NCI-H2081 (cell line): Measurements from ENCODE around the gene PDGFA.
"Not testable (repeated sequence)": the region's sequence is repeated elsewhere in the genome, so short reads cannot be mapped to it uniquely, and the experiment has no call there.

ENCODE experiments used
- DNase-seq, 2 experiments: peaks; one replicate each; lab custom pipeline; 2025; lab: John Stamatoyannopoulos, UW

The PDGFA gene

GRCh38 chr7:552151-552867, 32.7 kb upstream of the PDGFA start:
- not testable (repeated sequence) for DNase-seq

GRCh38 chr7:551615-551970, 31.9 kb upstream of the PDGFA start:
- DNase-seq: not testable (repeated sequence)

- no peak for DNase-seq
Observed at GRCh38 chr7:550881-551614, 31.4 kb upstream of the PDGFA start.

- DNase-seq: no peak
Observed at GRCh38 chr7:549891-550625, 30.4 kb upstream of the PDGFA start.

DNA sequence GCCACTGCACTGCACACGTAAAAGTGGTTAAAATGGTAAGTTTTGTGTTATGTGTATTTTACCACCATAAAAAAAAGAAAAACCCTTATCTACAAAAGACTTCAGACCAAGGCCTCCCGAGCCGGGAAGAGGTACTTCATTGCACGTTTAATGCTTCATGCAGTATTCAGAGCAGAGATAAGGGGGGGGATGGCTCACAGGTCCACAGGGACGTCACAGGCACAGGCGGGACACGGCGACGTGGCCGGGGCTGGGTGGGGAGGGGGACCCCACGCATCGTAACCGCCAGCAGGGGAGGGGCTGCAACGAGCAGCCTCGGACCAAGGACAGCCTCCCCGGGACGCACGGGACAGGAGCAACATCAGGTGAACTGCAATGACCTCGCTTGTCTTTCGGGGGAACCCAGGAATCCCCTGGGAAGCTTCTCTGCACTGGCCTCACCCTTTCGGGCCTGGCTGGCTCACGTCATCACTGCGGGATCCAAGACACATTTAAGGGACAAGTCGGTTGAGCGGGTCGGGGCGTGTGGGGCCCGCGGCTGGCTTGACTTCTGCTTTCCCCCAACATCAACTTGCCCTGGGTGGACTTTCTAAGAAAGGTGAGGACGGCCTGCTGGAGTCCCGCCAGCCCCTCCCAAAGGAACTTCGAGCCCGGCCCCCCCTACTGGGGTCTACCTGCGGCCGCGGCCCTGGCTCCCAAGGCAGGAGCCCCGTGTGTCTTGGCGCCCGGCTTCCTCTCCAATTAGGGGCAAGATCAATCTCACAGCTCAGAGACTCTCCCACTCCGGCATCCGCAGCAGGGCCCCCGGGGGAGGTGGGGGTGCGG, 29.6 kb upstream of the PDGFA start:
- no peak for DNase-seq

GRCh38 chr7:548401-548800, 28.8 kb upstream of the PDGFA start:
- no peak for DNase-seq

DNA sequence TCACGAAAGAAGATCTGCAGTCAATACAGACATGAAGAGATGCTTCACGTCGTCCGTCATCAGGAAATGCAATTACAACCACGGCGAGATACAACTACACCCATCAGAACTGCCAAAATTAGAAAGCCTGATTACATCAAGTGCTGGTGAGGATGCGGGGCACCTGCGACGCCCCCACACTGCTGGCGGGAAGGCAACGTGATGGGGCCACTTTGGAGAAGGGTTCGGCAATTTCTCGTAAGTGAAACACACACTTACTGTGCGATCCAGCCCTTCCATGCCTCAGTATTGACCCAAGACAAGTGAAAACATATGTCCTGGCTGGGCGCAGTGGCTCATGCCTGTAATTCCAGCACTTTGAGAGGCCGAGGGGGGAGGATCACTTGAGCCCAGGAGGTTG, 25.8 kb upstream of the PDGFA start:
- DNase-seq: no peak

DNA sequence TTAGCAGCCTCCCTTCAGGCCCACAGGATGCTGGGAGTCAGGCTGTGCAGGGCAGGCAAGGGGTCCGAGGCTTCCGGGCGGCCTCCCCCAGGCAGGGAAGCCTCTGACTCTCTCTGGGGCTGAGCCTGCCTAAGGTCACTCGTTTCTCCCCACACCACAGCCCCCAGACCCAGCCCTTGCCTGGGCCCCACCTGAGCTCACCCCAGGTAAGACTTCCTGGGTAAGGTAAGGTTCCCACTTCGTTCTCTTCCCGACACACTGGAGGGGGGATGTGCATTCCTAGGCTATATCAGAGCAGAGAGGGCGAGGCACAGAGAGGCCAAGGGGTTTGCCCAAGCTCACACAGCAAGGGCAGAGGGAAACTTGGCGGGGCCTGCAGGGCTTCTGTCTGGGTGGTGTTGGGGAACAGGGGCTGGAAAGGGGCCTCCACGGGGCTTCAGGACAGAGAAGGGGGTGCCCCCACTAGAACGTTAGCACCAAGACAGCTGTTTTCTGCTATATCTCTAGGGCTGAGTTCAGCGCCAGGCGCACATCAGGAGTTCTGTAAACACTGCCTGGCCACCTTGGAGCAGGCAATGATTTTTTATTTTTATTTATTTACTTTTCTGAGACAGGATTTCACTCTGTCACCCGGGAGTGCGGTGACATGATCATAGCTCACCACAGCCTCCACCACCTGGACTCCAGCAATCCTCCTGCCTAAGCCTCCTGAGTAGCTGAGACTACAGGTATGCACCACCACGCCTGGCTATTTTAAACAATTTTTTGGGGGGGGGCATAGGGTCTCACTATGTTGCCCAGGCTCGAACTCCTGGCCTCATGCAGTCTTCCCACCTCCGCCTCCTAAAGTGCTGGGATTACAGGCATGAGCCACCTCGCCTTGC, 24.9 kb upstream of the PDGFA start:
- DNase-seq: no peak

DNA sequence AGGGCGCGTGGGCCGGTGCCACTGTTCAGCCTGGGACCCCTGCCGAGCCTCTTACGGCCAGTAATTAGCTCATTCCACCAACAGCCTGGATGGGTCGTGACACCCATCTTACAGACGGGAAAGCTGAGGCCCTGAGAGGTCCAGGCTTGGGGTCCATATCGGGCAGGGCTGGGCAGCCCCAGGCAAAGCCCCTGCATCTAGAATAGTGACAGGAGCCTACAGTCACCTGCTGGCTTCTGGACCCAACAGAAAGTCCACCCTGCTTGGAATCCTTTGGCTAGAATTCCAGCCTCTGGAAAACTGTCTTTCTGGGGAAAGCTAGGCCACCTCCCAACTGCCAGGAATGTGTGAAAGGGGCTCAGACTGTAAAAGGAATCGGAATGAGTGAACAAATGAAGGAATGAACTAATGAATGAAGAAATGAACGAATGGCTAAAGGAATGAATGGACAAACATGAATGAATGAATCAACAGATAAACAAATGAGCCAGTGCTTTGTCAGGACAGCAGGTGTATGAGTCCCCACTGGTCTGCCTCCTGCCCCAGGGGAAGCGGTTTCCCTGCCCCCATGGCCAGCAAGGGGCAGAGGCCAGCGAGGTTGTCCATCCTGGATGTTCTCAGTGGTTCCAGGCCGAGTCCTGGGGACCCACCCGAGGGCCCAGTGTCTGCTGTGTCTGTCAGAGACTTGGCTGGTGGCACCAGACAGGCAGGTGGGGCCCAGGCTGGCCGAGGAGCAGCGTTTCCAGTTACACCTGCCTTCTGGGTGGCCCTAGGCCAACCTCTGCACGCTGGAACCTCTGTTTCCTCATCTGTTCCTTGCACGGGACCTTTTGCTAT, 24.1 kb upstream of the PDGFA start:
- DNase-seq: no peak

GRCh38 chr7:542713-543500, 23.3 kb upstream of the PDGFA start:
- no peak for DNase-seq

DNA sequence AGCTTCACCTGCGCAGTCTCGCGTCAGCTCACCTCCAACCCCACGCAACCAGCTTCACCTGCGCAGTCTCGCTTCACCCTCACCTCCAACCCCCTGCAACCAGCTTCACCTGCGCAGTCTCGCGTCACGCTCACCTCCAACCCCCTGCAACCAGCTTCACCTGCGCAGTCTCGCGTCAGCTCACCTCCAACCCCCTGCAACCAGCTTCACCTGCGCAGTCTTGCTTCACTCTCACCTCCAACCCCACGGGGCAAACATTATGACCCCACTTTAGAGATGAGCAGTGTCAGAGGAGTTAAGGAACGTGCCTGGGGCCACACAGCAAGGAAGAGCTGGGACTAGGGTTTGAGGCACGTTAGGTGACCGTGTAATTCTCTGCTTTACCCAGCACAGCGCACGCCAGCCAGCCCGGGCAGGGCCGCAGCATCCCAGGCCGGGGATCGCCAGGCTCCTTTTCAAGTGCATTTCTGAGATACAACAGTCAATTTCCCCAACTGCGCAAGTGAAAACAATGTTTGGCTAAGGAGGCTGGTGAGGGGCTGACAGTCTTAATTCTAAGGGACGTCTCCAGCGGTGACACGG, 22.6 kb upstream of the PDGFA start:
- DNase-seq: no peak

- DNase-seq: no peak
Observed at GRCh38 chr7:541661-542060, 22.0 kb upstream of the PDGFA start.

GRCh38 chr7:540997-541396, 21.4 kb upstream of the PDGFA start:
- DNase-seq: no peak

DNA sequence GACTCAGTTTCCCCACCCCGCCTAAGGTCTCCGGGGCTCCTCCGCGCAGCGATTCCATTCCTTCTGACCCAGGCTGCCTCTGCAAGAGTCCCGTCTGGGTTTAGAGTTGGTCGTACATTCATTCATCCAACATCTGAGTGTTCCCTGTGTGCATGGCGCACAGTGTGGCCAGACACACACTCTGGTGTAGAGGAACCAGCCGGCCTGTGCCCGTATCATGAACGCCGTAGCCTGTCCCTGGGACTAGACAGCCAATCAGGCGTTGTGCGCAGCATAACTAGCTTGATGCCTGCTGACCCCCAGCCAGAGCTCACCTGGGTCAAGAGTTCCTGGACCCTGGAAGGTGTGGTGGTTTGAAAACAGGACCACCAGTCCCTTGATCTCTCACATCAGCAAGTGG, 20.9 kb upstream of the PDGFA start:
- DNase-seq: no peak

DNA sequence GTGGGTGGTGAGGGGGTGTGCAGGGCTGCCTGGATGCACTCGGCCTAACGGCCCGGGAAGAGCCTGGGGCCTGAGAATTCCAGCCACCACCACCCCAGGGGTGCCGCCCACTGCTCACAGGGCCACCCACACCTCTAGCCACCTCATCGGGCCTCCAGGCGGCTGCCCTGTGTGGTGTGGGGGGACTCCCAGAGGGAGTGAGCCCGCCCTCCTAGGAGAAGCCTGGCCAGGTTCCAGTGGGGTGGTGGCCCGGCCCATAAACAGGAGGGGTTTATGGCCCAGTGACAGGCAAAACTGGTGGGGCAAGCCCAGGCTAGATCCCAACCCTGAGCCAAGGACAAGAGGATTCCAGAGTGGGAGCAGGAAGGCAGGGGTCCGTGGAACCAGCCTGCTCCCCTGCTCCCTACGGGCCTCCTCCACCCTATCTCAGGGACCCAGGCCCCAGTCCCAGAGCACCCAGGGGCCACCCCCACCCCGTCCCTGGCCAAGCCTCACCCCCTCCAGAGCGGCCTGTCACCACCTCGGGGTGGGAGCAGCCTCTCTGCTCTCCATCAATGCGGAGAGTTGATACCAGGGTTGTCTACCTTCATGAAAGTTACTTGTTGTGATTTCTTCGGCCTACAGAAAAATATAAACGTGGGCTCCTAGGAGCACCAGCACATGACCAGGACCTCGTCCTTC, 20.2 kb upstream of the PDGFA start:
- no peak for DNase-seq

GRCh38 chr7:538764-539685, 19.4 kb upstream of the PDGFA start:
- no peak for DNase-seq

DNA sequence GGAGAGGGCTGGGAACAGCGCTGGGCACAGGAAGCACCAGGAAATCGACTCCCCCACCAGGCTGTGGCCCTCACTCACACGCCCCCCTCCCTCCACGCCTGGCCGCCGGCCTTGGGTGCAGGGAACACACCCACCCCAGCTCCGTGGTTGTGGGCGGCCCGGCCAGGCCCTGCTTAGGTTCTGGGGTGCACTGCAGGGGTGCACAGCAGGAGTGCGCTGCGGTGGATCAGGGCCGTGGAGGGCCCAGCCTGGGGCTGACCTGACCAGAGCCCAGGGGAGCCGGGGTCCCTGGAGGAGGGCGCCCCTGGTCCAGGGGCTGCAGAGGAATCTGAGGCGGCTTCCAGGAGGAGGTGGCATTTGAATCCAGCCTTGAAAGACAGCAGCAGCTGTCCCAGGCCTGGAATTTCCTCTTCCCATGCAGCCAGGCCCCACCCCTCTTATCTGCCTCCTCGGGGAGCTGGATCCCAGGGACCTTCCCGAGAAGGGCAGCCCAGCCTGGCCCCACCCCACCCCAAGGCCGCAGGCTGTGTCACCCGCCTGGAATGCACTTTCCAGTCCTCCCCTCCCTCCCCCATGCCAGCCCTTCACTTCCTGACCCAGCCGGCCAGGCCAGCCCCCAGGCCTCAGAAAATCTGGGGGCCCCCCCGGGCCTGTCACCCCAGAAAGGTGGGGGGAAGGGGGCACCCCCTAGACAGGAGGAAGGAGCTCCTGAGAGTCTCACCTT, 18.4 kb upstream of the PDGFA start:
- DNase-seq: no peak
